ENCODE results near the gene LIF. TPM values are rescaled to one million over a fixed set of nuclear protein-coding genes. Genes with fewer than 3 reads are reported as not detected.

Gene LIF
- total RNA-seq, 1 donor from 2014 or later: 0.26 TPM

GRCh38 chr22:30225220-30225927, 21.2 kb downstream of the LIF start:
- no peak for DNase-seq (ENCODE audit: low read depth)
- no peaks in the 10 kb centered on the region for H3K36me3 ChIP-seq (ENCODE audit: control insufficient read depth, insufficient read depth, low read length)
- no peak overlapping the region for H3K4me3 ChIP-seq (ENCODE audit: low read depth, low read length)
- no peak for TF ChIP-seq CTCF (IDR thresholded peaks at IDR 0.05; ENCODE audit: insufficient read depth, low read length, severe bottlenecking)
- no peaks in the 10 kb centered on the region for H3K27me3 ChIP-seq (ENCODE audit: control insufficient read depth, insufficient read depth, low read length)
- no peak for FAIRE-seq

DNA sequence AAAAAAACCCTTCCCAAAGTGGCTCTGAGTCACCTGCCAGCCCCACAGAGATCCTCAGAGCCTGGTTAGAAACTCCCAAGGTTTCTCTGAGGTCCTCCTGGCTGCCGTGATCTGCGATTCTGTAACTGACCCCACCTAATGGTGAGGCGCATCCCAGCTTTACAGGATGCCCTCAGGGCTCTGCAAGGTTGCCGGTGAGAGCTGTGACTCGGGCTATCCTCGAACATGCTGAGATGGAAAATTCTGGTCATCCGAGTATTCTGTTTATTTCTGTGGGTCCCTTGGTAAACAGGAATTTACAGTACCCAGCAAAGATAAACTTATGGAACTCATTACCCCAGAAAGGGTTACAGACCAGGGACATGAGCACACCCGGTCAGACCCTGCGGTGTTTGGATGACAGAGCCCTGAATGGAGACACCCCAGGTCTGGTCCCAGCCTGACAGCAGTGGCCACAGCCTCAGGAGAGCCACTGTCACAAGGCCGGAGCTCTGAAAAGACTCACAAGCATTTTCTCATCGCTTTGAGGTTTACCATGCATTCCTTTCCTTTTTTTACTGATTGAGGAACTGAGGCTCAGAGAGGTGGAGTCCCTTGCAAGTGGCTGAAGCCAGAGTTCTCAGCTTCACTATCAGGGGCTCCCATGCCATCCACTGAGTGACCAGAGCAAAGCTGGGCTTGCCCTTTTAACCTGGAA, 22.2 kb downstream of the LIF start:
- FAIRE-seq (peak; percentile 91), DNase-seq (ENCODE audit: low read depth) (peak; percentile 77)
- Histone ChIP-seq H3K27me3 (ENCODE audit: control insufficient read depth, insufficient read depth, low read length) (no peaks in the 10 kb centered on the region), H3K36me3 (ENCODE audit: control insufficient read depth, insufficient read depth, low read length) (no peaks in the 10 kb centered on the region), H3K4me3 (ENCODE audit: low read depth, low read length) (no peak overlapping the region)
- peak; percentile 12 for TF ChIP-seq CTCF (IDR thresholded peaks at IDR 0.05; ENCODE audit: insufficient read depth, low read length, severe bottlenecking)

DNA sequence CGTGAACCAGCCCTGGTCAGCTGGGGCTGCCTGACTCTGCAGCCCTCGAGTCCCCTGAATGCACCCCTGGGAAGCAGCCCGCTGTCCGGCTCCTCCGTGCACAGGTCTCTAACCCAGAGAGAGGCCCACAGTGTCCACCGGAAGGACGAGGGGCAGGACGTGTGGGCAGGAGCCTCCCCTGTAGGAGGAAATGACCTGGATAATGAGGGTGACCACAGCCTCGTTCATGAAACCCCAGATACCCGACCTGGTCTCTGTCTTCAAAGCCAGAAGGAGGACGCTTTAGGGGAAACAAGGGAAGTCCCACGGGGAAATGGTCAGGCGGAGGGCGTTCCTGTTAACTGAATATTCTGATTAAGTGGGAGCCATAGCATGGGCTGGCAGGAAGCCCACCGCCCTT, 23.3 kb downstream of the LIF start:
- Histone ChIP-seq H3K4me3 (ENCODE audit: low read depth, low read length) (no peak overlapping the region), H3K36me3 (ENCODE audit: control insufficient read depth, insufficient read depth, low read length) (no peaks in the 10 kb centered on the region), H3K27me3 (ENCODE audit: control insufficient read depth, insufficient read depth, low read length) (no peaks in the 10 kb centered on the region)
- no peak for TF ChIP-seq CTCF (IDR thresholded peaks at IDR 0.05; ENCODE audit: insufficient read depth, low read length, severe bottlenecking)
- FAIRE-seq (no peak), DNase-seq (ENCODE audit: low read depth) (no peak)

DNA sequence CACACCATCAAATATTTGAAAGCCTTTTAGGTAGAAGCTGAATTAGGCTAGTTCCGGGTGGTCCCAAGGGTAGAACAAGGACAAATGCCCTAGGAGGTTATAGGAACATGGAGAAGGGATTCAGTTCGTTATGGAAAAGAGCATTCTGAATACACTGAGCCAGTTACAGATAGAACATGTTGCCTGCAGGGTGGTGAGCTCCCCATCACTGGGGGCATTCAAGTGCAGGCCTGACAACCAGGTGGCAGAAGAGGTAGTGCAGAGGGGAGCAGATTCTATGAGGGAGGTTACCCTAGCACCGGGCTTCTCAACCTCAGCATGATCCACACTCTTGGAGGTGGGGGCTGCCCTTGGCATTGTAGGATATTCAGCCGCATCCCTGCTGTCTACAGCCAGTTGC, 24.2 kb downstream of the LIF start:
- DNase-seq (ENCODE audit: low read depth) (no peak), FAIRE-seq (no peak)
- Histone ChIP-seq H3K36me3 (ENCODE audit: control insufficient read depth, insufficient read depth, low read length) (no peaks in the 10 kb centered on the region), H3K4me3 (ENCODE audit: low read depth, low read length) (no peak overlapping the region), H3K27me3 (ENCODE audit: control insufficient read depth, insufficient read depth, low read length) (no peaks in the 10 kb centered on the region)
- no peak for TF ChIP-seq CTCF (IDR thresholded peaks at IDR 0.05; ENCODE audit: insufficient read depth, low read length, severe bottlenecking)

DNA sequence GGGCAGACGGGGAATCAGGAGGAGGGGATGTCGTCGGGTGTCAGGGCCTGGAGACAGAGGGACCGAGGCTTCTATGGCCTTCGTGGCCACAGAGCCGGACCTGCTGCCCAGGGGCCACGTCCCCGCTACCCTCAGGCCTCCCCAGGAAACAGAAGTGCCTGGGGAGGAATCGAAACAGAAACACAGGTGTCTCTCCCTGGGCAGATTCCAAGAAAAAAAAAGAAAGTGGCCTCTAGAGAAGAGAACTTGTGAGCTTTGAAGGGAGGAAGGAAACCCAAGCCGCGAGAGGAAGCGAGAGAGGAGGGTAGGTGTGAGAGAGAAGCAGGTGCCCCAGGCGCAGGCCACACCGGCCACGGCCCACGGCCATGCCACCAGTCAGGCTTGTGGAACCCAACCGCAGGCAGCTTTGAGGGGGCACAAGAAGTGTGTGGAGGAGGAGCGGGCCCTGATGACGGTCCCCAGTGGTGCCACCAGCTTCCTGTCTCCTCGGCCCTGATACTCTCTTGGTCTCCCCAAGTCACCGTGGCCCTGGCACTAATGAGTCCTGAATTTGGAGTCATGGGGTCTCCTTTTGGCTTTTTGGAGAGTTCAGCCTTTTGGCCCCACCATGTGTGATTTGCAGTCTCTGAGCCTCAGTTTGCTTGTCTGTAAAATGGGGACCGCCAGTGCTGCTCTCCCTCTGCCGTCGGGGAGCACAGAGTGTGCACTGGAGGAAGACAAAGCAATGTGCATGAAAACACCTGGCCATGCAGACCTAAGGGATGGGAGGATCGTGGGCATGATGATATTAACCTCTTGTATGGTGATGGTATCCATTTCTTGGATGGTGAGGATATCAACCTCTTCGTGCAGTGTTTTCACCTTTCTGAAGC, 25.2 kb downstream of the LIF start:
- Histone ChIP-seq H3K4me3 (ENCODE audit: low read depth, low read length) (no peak overlapping the region), H3K36me3 (ENCODE audit: control insufficient read depth, insufficient read depth, low read length) (no peaks in the 10 kb centered on the region), H3K27me3 (ENCODE audit: control insufficient read depth, insufficient read depth, low read length) (no peaks in the 10 kb centered on the region)
- no peak for DNase-seq (ENCODE audit: low read depth)
- TF ChIP-seq CTCF (IDR thresholded peaks at IDR 0.05; ENCODE audit: insufficient read depth, low read length, severe bottlenecking): no peak
- FAIRE-seq: no peak
